HL-60 (cell line): ENCODE results near the gene ITPKC.
"Not testable (repeated sequence)": the region's sequence is repeated elsewhere in the genome, so short reads cannot be mapped to it uniquely, and the experiment has no call there.

ENCODE experiments used
- CTCF ChIP-seq: IDR thresholded peaks from one replicate; pipeline ENCODE4 v1.5.1; 2011; ENCODE audit warnings: low read length, control low read depth, inconsistent platforms; ENCODE audit not compliant: insufficient read depth
- POLR2AphosphoS5 ChIP-seq: IDR thresholded peaks from 2 replicates; pipeline ENCODE4 v1.6.1; 2012; ENCODE audit warnings: low read depth

DNA sequence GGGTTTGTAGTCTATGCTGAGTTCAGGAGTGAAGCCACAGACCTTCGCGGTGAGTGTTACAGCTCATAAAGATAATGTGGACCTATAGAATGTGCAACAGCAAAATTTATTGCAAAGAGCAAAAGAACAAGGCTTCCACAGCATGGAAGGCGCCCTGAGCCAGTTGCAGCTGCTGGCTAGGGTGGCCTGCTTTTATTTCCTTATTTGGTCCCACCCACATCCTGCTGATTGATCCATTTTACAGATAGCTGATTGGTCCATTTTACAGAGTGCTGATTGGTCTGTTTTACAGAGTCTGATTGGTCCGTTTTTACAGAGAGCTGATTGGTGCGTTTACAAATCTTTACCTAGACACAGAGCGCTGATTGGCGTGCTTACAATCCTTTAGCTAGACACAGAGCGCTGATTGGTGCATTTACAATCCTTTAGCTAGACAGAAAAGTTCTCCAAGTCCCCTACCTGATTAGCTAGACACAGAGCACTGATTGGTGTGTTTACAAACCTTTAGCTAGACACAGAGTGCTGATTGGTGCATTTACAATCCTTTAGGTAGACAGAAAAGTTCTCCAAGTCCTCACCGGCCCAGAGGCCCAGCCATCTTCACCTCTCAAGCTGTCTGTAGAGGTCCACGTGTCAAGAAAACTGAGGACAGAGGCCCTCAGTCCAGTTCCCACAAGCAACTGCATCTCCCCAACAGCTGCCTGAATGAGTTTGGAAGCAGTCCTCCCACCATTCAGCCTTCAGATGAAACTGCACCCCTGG is 54.4 kb downstream of the ITPKC start:
- not testable (repeated sequence) for TF ChIP-seq CTCF, POLR2AphosphoS5
